HepG2 (cell line): ENCODE measurements around the gene CCDC97. TPM values are rescaled to one million over a fixed set of nuclear protein-coding genes. Genes with fewer than 3 reads are reported as not detected.

Source experiments
- ARHGAP35 ChIP-seq: sonication (generic); formaldehyde crosslinking; IDR thresholded peaks from 2 replicates; pipeline ENCODE4 v1.9.0; 2022; ENCODE audit warnings: mild to moderate bottlenecking, inconsistent platforms, moderate library complexity, missing genetic modification reagents, borderline replicate concordance
- ARNT2 ChIP-seq: sonication (generic); formaldehyde crosslinking; IDR thresholded peaks from 2 replicates; pipeline ENCODE4 v1.8.0; 2022; ENCODE audit warnings: mild to moderate bottlenecking, low read depth, missing genetic modification reagents, moderate library complexity
- FOXC1 ChIP-seq: sonication (generic); formaldehyde crosslinking; IDR thresholded peaks from 2 replicates; pipeline ENCODE4 v1.8.0; 2022; ENCODE audit warnings: mild to moderate bottlenecking, missing genetic modification reagents, borderline replicate concordance
- HMG20A ChIP-seq: IDR thresholded peaks from 2 replicates; pipeline ENCODE4 v1.6.1; 2016; ENCODE audit warnings: borderline replicate concordance
- KLF12 ChIP-seq: sonication (generic); formaldehyde crosslinking; IDR thresholded peaks from 2 replicates; pipeline ENCODE4 v1.4.0; 2020; ENCODE audit warnings: missing genetic modification reagents, borderline replicate concordance
- PHB2 ChIP-seq: fragments of 450-650 bp; IDR thresholded peaks from 2 replicates; pipeline ENCODE4 v1.6.1; 2018; ENCODE audit not compliant: partially characterized antibody
- RFX1 ChIP-seq: fragments of 450-650 bp; IDR thresholded peaks from 2 replicates; pipeline ENCODE4 v1.6.1; 2017
- SIN3B ChIP-seq: fragments of 150-350 bp; IDR thresholded peaks from 2 replicates; pipeline ENCODE4 v1.6.1; 2014; ENCODE audit warnings: low read length
- SMAD9 ChIP-seq: sonication (generic); formaldehyde crosslinking; IDR thresholded peaks from 2 replicates; pipeline ENCODE4 v1.5.1; 2020; ENCODE audit warnings: mild to moderate bottlenecking, missing genetic modification reagents
- TAF1 ChIP-seq: sonication (generic); formaldehyde crosslinking; IDR thresholded peaks from 2 replicates; pipeline ENCODE4 v1.4.0; 2020; ENCODE audit warnings: missing genetic modification reagents
- TEAD3 ChIP-seq: optimal IDR thresholded peaks from 2 replicates; pipeline ENCODE3; 2016; ENCODE audit warnings: borderline replicate concordance
- ZFP62 ChIP-seq: sonication (generic); formaldehyde crosslinking; IDR thresholded peaks from 2 replicates; pipeline ENCODE4 v1.4.0; 2020; ENCODE audit warnings: missing genetic modification reagents
- ZNF138 ChIP-seq: sonication (generic); formaldehyde crosslinking; IDR thresholded peaks from 2 replicates; pipeline ENCODE4 v1.5.0; 2020; ENCODE audit warnings: mild to moderate bottlenecking, low read depth, missing genetic modification reagents
- ZNF333 ChIP-seq: sonication (generic); formaldehyde crosslinking; IDR thresholded peaks from 2 replicates; pipeline ENCODE4 v1.4.0; 2020; ENCODE audit warnings: mild to moderate bottlenecking, missing genetic modification reagents, borderline replicate concordance
- ZNF557 ChIP-seq: sonication (generic); formaldehyde crosslinking; IDR thresholded peaks from 2 replicates; pipeline ENCODE4 v1.4.0; 2020; ENCODE audit warnings: missing genetic modification reagents
- ZNF607 ChIP-seq: sonication (generic); formaldehyde crosslinking; IDR thresholded peaks from 2 replicates; pipeline ENCODE4 v1.5.1; 2020; ENCODE audit warnings: missing genetic modification reagents, mild to moderate bottlenecking, borderline replicate concordance
- polyA plus RNA-seq, 8 experiments: library from polyadenylated mRNA; depleted of rRNA in 3 of 8; stranded (reverse) in 7 of 8; unstranded in 1 of 8; fragments of >200 nt; fragmentation: Illumina TruSeq in 4 of 8; extraction: Trizol in 4 of 8; gene quantifications; 2 replicates each; pipeline versions ENCODE4 v1.2.1 to v1.2.3, GENCODE V29; 2011 to 2016; ENCODE audit warnings: low read depth in 4 of 8, missing spikeins in 1 of 8, mixed read lengths in 1 of 8; ENCODE audit not compliant: insufficient read depth in 1 of 8
- total RNA-seq, 5 experiments: library from RNA; depleted of rRNA; stranded (reverse); fragments of >200 nt; fragmentation: Illumina TruSeq; extraction: Trizol; gene quantifications; 2 replicates each; pipeline ENCODE4 v1.2.3, GENCODE V29; 2016; ENCODE audit warnings: low read depth in 1 of 5
- TF ChIP-seq, protein P1 (sequence below): sonication (generic); formaldehyde crosslinking; IDR thresholded peaks from 2 replicates; pipeline ENCODE4 v1.5.0; 2020; ENCODE audit warnings: mild to moderate bottlenecking, missing genetic modification reagents
- TF ChIP-seq, protein P2 (sequence below): sonication (generic); formaldehyde crosslinking; IDR thresholded peaks from 2 replicates; pipeline ENCODE4 v1.4.0; 2020; ENCODE audit warnings: low read depth, mild to moderate bottlenecking, missing genetic modification reagents
- TF ChIP-seq, protein P3 (sequence below): sonication (generic); formaldehyde crosslinking; IDR thresholded peaks from 2 replicates; pipeline ENCODE4 v1.5.0; 2020; ENCODE audit warnings: mild to moderate bottlenecking, low read depth, missing genetic modification reagents, borderline replicate concordance
- TF ChIP-seq, protein P4 (sequence below): sonication (generic); formaldehyde crosslinking; conservative IDR thresholded peaks from 2 replicates; pipeline ENCODE4 v1.4.0; 2020; ENCODE audit warnings: missing genetic modification reagents
- TF ChIP-seq, protein P5 (sequence below): IDR thresholded peaks from 2 replicates; pipeline ENCODE4 v1.6.1; 2012; ENCODE audit warnings: low read depth, low read length, improper control_type of control experiment

The CCDC97 gene
- total and polyA plus RNA-seq, 2 of the 13 experiments (the other 11 are each of a cell fraction or from before 2014, with no cell fraction given), result 6.2 to 7.3 TPM

DNA sequence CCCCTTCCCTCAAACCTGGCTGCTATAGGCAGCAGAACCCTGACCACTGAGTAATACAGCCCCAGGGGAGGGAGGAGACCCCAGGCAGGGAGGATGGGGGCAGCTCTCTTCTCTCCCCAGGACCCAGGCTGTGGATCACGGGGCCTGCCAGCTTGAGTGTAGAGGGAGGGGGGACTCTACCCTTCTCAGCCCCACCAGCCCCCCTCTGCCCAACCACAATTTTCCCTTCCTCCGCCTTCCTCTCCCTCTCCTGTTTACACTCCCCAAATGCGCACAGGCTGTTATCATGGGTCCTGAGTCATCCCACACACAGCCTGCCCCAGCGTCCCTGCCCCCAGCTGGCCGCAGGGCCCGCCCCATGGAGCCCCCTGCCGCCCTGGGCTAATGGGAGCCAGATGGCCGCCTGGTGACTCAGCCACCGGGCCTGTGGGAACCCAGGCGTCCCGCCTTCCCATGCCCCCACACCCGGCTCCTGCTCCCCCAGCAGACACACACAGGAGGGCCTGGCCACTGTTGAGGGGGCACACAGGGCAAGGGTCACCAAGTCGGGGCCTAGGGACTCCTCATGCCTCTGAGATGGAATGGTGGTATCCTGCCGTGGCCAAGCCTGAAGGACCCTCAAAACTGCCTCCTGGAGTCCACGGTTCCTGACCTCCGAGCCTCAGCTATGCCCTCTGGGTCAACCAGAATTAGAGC is 13.6 kb downstream of the CCDC97 start (continued):
- TF ChIP-seq, protein P1, sequence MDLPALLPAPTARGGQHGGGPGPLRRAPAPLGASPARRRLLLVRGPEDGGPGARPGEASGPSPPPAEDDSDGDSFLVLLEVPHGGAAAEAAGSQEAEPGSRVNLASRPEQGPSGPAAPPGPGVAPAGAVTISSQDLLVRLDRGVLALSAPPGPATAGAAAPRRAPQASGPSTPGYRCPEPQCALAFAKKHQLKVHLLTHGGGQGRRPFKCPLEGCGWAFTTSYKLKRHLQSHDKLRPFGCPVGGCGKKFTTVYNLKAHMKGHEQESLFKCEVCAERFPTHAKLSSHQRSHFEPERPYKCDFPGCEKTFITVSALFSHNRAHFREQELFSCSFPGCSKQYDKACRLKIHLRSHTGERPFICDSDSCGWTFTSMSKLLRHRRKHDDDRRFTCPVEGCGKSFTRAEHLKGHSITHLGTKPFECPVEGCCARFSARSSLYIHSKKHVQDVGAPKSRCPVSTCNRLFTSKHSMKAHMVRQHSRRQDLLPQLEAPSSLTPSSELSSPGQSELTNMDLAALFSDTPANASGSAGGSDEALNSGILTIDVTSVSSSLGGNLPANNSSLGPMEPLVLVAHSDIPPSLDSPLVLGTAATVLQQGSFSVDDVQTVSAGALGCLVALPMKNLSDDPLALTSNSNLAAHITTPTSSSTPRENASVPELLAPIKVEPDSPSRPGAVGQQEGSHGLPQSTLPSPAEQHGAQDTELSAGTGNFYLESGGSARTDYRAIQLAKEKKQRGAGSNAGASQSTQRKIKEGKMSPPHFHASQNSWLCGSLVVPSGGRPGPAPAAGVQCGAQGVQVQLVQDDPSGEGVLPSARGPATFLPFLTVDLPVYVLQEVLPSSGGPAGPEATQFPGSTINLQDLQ, result no peak
- TF ChIP-seq ZNF333 (CRISPR knock-in tag), result no peak
- TF ChIP-seq, protein P2, sequence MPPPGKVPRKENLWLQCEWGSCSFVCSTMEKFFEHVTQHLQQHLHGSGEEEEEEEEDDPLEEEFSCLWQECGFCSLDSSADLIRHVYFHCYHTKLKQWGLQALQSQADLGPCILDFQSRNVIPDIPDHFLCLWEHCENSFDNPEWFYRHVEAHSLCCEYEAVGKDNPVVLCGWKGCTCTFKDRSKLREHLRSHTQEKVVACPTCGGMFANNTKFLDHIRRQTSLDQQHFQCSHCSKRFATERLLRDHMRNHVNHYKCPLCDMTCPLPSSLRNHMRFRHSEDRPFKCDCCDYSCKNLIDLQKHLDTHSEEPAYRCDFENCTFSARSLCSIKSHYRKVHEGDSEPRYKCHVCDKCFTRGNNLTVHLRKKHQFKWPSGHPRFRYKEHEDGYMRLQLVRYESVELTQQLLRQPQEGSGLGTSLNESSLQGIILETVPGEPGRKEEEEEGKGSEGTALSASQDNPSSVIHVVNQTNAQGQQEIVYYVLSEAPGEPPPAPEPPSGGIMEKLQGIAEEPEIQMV (CRISPR knock-in tag), result no peak
- no peak; the same call in 1 of the 2 replicates for TF ChIP-seq FOXC1 (CRISPR knock-in tag)
- peak; percentile 45; the same call in 1 of the 2 replicates for TF ChIP-seq ARNT2 (CRISPR knock-in tag)
- TF ChIP-seq TEAD3 (CRISPR knock-in tag), result peak; percentile 47
- TF ChIP-seq RFX1, result no peak
- TF ChIP-seq SIN3B, result no peak
- TF ChIP-seq, protein P3, sequence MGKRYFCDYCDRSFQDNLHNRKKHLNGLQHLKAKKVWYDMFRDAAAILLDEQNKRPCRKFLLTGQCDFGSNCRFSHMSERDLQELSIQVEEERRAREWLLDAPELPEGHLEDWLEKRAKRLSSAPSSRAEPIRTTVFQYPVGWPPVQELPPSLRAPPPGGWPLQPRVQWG (CRISPR knock-in tag), result no peak
- TF ChIP-seq ZNF138, result no peak
- TF ChIP-seq HMG20A (CRISPR knock-in tag), result 0 out of 2 replicates have a peak, but pooled peaks have one; percentile 19
- no peak for TF ChIP-seq ZNF607 (CRISPR knock-in tag)
- TF ChIP-seq, protein P4, sequence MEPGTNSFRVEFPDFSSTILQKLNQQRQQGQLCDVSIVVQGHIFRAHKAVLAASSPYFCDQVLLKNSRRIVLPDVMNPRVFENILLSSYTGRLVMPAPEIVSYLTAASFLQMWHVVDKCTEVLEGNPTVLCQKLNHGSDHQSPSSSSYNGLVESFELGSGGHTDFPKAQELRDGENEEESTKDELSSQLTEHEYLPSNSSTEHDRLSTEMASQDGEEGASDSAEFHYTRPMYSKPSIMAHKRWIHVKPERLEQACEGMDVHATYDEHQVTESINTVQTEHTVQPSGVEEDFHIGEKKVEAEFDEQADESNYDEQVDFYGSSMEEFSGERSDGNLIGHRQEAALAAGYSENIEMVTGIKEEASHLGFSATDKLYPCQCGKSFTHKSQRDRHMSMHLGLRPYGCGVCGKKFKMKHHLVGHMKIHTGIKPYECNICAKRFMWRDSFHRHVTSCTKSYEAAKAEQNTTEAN (CRISPR knock-in tag), result no peak
- TF ChIP-seq SMAD9 (CRISPR knock-in tag), result no peak
- TF ChIP-seq TAF1 (CRISPR knock-in tag), result no peak
- TF ChIP-seq ZFP62 (CRISPR knock-in tag), result no peak
- TF ChIP-seq ARHGAP35, result no peak; the same call in 1 of the 2 replicates
- no peak for TF ChIP-seq KLF12 (CRISPR knock-in tag)
- TF ChIP-seq PHB2, result no peak
- no peak for TF ChIP-seq ZNF557 (CRISPR knock-in tag)
- TF ChIP-seq, protein P5, sequence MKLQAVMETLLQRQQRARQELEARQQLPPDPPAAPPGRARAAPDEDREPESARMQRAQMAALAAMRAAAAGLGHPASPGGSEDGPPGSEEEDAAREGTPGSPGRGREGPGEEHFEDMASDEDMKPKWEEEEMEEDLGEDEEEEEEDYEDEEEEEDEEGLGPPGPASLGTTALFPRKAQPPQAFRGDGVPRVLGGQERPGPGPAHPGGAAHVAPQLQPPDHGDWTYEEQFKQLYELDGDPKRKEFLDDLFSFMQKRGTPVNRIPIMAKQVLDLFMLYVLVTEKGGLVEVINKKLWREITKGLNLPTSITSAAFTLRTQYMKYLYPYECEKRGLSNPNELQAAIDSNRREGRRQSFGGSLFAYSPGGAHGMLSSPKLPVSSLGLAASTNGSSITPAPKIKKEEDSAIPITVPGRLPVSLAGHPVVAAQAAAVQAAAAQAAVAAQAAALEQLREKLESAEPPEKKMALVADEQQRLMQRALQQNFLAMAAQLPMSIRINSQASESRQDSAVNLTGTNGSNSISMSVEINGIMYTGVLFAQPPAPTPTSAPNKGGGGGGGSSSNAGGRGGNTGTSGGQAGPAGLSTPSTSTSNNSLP, result no peak
